ENCODE data around the gene PTPRK.

Gene PTPRK

GRCh38 chr6:128515550-128516513, 4.6 kb downstream of the PTPRK start:
- no peak for DNase-seq

DNA sequence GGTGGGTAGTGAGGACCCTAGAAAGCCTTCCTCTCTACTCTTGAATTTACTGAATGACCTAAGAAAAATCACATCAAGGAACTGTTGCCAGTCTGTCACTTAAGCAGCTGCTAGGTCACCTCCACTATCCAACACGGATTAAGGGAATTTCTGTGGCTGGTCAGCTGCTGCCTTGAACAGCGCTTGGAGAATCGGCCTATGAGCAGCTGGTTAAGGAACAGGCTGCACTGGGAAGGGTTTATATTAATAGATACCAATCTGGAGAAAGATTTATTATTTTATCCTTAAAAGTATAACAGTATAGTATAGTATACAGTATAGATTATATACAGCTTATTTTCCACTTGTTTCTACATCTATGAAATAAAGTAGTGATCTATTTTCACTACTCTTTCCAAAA, 6.5 kb downstream of the PTPRK start:
- DNase-seq = no peak

DNA sequence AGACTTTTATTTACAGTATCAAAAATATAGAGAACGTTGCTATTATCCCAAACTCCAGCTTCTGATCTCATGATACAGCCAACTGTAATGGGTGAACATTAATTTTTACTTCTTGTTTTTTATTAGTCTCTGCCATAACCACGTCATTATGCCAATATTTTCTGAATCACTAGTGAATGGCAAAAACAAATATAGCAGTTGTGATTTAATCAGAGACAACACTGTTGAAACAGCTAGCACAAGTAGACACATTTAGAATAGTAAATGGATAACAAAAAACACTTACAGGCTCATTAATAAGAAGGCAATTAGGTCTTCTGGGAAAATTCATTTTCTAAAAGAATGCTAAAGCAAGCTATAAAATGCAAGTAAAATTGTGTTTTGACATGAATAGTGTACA, 8.1 kb downstream of the PTPRK start:
- DNase-seq = no peak

DNA sequence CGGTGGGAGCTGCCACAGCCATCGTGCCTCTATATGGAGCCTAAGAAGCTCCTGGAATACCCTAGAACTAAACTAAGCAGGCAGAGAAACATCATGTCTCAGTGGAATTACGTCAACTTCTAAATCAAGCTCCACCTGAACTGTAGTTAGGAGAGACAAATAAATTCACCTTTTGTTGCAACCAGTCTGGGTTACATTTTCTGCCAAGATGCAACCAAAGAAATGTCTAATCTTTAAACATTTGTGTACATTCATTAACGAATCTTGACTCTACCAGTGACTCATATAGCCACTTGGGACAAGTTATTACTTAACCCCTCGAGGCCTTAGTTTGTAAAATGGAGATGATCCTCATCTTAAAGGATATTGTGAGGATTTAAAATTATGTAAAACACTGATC, 8.9 kb downstream of the PTPRK start:
- DNase-seq = no peak

GRCh38 chr6:128509709-128510108, 10.7 kb downstream of the PTPRK start:
- no peak for DNase-seq

GRCh38 chr6:128508588-128509296, 11.7 kb downstream of the PTPRK start:
- DNase-seq = no peak

- DNase-seq = no peak
These were observed 12.8 kb downstream of the PTPRK start for GRCh38 chr6:128507337-128508310.

DNA sequence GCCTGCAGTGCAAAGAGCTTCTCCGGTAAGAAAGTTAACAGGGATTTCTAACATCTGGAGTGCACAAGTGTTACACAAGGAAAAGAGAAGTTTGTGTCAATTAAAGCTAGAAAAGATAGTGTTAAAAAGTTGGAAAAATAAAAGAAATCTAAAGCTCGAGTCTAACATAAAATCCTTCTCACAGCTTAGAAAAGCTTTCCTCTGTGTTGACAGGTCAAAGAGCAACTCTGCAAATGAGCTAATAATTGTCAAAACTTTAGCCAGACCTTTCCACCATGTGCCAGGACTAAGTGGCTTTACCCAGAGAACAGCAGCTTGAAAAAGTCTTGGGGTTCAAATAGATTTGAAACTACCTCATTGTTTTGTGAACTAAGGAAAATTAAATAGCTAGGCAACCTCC, 14.8 kb downstream of the PTPRK start:
- DNase-seq = no peak

GRCh38 chr6:128504003-128504654, 16.3 kb downstream of the PTPRK start:
- DNase-seq = no peak

GRCh38 chr6:128500749-128501600, 19.4 kb downstream of the PTPRK start:
- no peak for DNase-seq

DNA sequence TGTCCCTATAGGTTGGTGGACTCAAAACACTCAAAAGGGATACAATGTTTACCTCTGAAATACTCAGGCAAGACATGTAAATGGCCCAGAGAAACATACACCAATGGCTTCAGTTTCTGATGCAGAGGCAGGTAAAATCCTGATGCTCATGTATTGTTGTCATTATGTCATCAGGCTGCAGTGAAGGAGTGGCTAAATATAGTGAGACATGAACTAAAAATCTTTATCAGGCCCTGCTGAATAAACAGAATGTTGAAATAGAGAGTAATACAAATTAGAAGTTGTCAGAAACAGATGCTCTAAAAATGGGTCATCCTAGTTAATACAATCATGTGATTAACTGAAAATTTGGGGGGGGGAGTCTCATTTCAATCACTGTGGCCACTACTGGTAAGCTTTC, 20.4 kb downstream of the PTPRK start:
- DNase-seq = no peak

DNA sequence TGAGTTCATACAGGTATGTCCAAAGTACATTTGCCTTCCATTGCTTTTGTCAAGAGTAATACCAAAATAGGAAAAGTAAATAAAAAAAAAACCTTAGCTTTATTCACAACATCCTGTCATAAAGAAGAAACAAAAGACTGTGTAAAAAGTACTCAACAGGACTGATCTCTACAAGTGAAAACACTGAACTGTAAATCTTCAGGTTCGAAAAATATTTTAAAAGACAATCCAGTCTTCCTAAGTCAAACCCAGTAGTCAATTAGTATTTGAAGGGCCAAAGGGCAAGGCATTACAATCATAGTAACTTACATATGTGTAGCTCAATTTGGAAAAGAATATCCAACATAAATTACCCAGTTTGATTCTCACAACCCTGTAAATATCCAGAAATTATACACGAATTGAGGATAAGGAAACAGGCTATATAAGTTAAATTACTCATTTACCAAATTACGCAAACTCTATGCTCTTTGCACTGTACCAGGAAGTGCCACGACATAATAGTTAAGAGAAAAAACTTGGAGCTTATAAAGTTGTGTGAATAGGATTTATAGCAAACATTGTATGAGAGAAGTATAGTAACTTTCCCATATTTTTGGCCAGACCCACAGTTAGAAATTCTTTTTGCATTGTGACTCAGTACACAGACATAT, 21.2 kb downstream of the PTPRK start:
- DNase-seq = no peak

DNA sequence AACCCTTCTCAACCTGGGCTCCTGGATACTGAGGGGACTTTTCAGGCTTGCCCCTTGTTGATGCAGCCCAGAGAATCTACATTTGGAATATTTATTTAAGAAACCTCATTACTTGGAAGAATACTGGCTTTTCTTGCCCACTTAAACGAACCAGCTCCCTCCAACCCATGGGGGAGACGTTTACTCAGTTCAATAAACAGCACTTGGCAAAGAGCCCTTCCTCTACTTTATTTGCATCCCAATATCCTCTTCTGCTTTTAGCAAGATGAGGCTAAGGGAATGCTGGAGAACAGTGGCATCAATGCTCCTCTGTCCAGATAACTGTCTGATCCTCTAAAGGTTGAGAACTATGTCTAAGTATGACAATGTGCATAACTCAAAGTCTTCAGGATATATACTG, 22.2 kb downstream of the PTPRK start:
- no peak for DNase-seq

GRCh38 chr6:128495536-128496333, 24.7 kb downstream of the PTPRK start:
- no peak for DNase-seq

GRCh38 chr6:128494440-128494839, 26.0 kb downstream of the PTPRK start:
- no peak for DNase-seq

- DNase-seq = no peak
These were observed 26.5 kb downstream of the PTPRK start for GRCh38 chr6:128493877-128494276.

DNA sequence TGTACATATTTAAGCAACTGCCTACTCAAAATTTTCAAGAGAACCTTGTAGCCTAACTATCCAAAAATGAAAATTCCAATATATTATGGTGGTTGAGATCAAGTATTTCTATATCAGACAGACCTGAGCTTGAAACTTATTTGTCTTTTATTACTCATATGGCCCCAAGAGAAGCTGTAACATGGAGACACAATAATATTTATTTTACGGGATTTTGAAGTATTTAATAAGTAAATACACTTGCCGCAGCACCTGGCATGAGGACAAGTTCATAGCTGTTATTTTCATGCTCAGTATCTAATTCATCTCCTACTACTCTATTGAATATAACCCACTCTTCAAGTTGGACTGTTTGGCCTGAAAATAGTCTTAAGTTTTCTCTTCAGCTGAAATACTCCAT, 28.0 kb downstream of the PTPRK start:
- DNase-seq = no peak

GRCh38 chr6:128491610-128492206, 28.7 kb downstream of the PTPRK start:
- no peak for DNase-seq

DNA sequence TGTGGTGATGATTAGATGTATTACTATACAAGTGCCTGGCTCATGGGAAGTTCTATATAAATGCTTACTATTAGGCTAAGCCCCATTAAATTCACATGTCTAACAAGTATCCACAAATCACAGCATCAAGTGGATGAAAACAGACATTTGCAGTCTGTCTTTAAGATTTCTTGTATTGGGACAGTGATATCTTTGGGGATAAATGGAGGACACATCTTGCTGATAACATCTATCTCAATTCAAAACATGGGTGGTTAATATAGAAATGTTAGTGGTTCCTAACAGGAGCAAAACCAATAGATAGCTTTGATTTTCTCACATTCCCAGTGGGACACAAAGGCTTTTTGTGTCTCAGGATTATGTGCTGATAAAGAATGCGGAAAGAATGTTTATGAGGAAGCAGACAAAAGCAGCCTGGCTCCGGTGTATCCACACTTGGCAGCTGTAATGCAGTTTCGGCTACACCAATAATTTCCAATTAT, 29.3 kb downstream of the PTPRK start:
- no peak for DNase-seq
